HG03378 (cell line): ENCODE data around the gene CAMTA1.
"Not testable (repeated sequence)": the region's sequence is repeated elsewhere in the genome, so short reads cannot be mapped to it uniquely, and the experiment has no call there.

Source experiments
- ATAC-seq: cut with Tn5 transposase; IDR thresholded peaks from one replicate; pipeline ENCODE4 v1.9.1; 2021; ENCODE audit warnings: mild to moderate bottlenecking, moderate library complexity; ENCODE audit not compliant: unreplicated experiment

CAMTA1 gene

DNA sequence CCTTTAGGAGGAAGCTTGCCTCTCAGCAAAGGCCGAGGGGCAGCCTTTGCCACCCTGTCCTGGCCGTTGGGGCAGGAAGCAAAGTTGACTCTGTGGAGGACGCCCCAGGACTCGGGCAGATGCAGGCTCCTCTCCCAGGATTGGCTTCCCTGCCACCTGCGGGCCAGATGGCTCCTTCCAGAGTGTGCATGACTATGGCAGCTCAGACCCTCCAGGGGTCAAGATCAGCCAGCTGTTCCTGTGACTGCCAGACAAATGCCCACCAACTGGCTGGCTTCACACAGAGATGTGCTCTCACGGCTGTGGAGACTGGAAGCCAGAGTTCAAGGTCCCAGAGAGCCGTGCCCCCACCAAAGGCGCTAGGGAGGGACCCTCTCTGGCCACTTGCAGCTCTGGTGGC is 898.9 kb downstream of the CAMTA1 start:
- ATAC-seq, result no peak

DNA sequence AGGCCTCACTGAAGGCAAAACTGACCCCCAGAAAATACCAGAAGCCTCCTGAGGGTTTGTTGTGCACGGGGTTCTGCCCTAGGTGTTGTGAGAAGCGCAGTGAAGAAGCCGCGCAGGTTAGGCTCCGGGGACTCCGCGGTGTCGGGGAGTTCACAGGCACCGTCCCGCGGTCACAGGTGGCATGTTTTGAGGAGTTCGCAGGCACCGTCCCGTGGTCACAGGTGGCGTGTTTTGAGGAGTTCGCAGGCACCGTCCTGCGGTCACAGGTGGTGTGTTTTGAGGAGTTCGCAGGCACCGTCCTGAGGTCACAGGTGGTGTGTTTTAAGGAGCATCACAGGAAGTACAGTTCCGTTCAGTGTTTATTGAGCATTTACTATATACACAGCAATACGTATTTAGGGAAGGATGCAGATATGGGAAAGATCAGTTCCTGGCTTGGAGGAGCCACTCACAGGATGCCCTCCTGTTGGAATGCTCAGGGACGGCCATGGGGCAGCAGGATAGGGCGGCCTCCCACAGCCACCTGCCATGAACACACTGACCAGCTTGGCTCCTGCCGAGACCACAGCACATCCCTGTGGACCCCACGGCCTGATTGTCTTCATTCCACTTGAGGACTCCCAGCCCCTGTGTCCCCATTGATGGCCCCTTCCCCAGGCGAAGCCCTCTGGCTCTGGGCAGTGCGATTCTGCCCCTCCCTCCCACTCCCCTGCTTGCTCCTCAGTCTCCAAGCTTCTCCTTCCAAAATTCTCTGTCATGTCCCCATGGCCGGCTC is 899.8 kb downstream of the CAMTA1 start:
- no peak for ATAC-seq

DNA sequence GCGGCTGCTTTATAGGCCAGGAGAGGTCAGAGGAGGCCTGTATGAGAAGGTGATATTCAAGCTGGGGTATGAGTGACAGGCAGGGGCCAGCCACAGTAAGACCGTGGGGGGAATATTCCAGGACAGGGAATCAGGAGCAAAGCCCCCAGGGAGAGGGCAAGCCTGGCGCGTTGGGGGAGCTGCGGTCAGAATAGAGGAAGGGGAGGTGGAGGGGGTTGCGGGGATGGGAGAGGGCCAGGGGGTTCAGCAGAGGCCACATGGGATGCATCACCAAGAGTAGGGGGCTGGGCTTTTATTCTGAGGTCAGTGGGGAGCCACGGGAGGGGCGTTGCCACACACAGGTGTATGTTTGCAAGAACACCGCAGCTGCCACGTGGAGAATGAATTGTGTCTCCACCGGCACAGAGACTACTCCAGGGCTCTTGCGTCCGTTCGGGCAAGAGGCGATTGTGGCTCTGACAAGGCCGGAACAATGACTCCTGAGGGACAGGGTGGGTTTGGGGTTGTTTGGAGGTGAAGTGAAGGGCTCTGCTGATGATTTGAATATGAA is 901.1 kb downstream of the CAMTA1 start:
- ATAC-seq, result no peak

DNA sequence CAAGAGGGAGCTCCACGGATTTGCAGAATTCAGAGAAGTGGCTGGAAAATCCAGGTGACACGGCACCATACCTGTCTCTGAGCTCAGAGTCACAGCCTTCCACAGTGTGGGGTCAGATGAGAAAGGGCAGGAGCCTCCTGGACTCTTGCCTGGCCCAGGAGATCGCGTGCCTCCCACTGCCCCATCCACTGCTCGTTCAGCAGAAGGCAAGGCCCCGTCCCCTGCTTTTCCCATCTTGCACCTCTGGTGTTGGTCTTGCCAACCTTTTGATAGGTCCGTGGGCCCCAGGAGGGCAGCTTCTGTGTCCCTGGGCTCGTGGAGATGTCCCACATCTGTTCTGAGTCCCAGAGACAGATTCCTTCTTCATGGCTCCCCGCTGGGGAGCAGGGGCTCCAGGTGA is 902.2 kb downstream of the CAMTA1 start:
- no peak for ATAC-seq

DNA sequence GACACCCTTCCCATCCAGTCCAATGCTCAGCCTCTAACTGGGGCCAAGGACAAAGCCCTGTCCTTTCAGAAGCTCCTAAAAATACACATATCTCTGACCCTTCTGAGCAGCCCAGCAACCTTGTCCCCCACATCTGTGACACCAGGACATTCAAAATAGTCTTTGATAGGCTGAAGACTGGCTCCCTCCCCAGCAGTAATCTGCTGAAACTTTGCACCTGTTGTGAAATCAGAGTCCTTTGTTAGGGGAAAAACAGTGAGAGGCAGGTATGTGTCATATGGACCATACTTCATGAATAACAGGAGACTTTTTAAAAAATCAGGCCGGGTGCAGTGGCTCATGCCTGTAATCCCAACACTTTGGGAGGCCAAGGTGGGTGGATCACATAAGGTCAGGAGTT is 903.4 kb downstream of the CAMTA1 start:
- ATAC-seq, result no peak

DNA sequence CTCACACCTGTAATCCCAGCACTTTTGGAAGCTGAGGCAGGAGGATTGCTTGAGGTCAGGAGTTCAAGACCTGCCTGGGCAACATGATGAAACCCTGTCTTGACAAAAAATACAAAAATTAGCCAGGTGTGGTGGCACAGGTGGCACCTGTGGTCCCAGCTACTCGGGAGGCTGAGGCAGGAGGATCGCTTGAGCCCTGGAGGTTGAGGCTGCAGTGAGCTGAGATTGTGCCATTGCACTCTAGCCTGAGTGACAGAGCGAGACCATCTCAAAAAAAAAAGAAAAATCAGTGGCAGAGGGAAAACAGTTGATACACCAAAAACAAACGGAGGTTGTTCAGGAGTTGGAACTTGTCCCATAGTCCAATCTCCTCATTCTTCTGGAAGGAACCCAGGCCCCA is 904.1 kb downstream of the CAMTA1 start:
- not testable (repeated sequence) for ATAC-seq

DNA sequence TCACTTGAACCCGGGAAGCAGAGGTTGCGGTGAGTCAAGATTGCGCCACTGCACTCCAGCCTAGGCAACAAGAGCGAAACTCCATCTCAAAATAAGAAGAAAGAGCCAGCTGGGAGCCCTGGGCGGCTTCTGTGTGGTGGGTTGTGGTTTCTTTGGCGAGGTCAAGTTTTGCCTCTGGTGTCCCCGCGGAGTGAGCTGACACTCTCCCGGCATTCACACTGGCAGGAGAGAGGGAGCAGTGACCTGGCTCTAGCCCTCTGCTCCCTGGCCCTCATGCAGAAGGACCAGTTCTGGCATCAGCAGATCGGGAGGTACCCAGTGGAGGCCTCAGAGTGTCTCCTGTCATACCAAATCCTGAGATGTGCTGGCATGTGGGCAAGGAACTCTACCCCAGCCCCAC is 904.8 kb downstream of the CAMTA1 start:
- ATAC-seq, result no peak

DNA sequence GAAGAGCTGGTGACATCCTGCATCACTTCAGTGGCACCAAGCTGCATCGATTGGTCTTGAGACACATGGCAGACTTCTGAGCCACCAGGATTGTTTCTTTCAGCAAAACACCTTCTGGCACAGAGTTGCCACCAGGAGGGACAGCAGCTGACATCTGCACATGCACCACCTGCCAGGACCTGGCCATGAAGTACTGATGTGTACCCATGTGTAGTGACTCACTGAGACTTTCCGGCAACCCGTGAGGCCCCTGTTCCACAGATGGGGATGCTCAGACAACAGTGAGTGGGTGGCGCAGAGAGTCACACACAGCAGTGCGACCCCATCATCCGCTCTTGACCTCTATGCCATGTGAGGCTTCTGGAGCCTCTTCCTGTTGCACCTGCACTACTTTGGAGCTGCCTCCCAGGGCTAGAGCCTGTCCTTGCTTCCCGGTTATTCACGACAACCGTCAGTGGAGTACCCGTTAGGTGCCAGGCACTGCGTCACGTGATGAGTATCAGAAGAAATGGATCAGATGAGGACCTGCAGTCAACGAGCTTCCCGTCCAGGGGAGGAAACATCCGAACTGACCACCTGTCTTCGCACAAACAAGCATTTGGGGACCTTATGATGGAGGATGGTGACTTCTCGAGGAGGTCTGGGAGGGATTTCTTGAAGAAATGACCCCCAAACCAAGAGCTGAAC is 905.4 kb downstream of the CAMTA1 start:
- no peak for ATAC-seq

DNA sequence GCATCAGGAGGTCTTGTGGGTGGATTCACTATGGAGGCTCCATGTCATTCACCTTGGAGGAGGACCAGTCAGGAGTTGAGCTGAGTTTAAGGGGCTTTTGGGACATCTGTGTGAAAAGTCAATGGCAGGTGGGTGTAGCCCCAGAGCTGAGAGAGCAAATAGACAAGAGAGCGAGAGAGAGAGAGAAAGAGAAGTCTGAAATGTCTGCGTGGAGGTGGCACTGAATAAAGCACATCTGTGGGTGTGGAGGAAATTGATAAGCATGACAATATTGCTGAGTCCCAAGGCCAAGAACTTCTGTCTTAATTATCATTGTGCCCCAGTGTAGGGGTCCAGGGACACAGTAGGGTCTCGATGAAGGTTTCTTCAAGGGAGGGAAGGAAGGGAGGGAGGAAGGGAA is 906.3 kb downstream of the CAMTA1 start:
- ATAC-seq, result no peak

DNA sequence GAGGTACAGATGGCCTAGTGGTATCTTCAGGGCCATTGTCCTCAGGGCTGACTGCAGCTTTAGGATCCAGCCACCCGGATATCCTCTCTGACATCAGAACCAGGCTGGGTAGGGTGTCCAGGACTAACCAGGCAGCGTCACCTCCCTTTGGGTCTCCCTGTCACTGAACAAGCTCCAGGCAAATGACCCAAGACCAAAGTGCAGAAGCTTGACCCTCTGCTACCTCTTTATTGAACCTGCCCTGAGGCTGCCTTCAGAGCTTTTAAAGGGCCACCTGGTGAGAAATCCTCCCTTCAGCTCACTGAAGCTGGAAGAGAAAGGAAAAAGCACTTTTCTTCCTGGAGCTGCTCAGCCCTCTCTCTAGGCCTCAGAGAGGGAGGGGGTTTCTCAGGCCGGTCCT is 906.8 kb downstream of the CAMTA1 start:
- no peak for ATAC-seq

DNA sequence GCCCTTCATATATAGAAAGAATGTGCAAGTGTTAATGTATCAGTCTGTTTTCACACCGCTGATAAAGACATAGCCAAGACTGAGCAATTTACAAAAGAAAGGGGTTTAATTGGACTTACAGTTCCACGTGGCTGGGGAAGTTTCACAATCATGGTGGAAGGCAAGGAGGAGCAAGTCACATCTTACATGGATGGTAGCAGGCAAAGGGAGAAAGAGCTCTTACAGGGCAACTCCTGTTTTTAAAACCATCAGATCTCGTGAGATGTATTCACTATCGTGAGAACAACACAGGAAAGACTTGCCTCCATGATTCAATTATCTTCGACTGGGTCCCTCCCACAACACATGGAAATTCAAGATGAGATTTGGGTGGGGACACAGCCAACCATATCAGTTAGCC is 907.8 kb downstream of the CAMTA1 start:
- not testable (repeated sequence) for ATAC-seq

DNA sequence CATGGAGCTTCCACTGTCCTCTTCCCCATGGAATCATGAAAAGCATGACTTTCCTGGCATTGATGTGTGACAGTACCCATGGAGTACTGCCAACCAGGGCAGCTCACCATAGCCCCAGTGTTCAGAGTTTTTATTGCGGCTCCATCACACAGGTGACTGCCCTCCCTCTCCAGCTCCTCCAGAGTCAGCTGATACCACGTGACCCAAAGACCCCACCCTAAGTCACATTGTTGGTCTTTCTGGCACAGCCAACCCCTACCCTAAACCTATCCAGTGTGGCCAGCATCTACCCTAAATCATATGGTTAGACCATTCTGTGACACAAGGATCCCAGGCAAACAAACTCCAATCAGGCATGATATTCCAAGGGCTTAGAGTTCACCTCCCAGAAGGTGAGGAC is 908.4 kb downstream of the CAMTA1 start:
- ATAC-seq, result no peak

DNA sequence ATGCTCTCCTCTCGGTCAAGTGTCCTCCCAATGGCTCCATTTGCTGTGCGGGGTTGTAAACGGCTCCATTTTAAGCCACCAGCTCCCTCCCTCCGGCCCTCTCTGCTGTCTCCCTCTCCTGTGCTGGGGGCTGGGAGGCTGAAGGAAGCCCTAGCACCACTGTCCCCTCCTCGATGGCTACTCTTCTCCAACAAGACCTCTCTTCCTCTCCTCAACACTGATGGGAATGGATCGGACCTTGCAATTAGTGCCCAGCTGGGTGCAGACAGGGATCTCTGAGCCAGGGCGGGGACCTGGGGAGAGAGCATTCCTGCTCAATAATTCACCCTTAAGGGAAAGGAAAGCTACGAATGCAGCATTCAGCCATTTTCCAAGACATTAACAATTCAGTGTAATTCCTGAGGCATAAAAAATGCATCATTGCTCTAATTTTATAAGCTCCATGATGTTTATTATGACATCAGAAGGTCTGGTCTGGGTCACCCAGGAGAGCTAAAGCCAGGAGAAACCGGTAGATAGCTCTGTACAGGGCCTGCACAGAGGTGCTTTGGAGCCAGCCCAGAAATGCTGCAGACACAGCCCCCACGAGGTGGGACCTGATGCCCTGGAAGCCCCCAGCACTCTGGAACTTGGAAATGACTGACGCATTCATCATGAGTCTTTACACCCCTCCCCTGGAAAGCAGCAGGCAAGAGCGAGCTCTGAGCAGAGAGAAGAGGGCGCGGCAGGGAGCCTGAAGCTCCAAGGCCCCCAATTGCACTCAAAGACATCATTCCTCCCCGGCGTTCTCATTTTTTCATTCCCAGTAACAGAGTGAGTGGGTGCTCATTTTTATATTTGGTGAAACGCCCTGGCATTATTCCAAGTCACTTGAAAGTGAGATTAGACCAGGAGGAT is 909.6 kb downstream of the CAMTA1 start:
- no peak for ATAC-seq

DNA sequence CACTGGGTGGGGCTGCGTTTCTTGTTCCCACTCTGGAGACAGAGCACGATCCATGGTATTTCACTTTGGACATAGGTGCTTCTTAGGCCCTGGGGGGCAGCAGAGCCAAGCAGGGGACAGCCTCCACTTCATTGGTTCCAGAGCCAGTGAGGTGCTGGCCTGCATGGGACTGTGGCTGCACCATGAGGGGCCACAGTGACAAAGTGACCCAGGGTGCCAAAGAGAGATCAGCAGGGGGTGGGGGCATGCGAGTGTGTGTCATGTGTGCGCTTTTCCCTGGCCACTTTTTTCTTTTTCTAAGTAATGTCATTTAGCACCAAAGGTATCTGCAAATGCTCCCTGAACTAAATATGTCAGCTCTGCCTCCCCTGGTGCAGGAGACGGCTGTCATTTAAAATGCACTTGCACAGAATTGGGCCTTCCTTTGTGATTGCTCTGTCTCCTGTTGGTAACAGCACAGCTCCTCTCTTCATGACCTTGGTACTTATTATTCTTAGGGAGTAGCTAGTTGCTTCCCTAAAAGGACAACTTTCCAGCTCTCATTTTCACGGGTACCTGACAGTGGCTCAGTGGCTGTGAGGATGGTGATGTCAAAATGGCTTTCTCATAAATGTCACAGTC is 910.4 kb downstream of the CAMTA1 start:
- no peak for ATAC-seq

DNA sequence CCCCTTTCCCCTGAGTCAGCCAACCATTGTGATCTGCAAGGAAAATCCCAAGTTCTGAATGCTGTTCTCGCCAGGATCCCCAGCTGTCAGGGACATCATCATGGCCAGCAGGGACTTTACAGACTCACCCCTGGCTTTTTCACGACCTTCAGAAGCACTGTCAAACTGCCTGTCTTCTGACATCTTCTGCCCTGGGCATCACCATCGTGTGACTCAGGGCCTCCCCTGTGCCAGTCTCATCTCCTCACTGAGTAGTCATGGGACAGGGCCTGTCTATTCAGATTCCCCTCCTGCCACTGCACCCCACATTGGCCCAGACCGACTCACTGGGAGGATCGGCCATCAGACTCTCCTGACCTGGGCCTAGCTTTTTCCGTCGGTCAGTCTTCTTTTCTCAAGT is 913.4 kb downstream of the CAMTA1 start:
- ATAC-seq, result no peak

DNA sequence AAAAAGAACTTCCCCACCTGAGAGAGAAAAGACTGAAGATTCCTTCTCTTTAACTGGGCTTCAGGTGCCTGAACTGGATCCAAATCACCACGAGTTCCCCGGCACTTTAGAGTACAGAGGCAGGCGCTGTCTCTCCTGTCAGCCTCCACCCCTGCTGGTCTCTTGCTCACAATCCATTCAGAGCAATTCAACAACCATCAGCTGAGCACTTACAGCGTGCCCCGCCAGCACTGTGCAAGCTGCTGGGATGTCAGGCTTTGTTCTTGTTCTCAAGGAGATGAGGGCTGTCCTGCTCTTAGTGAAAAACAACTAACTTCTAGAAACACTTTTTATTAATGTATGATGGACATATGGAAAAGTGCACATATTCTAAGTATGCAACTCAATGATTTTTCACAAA is 917.1 kb downstream of the CAMTA1 start:
- no peak for ATAC-seq

DNA sequence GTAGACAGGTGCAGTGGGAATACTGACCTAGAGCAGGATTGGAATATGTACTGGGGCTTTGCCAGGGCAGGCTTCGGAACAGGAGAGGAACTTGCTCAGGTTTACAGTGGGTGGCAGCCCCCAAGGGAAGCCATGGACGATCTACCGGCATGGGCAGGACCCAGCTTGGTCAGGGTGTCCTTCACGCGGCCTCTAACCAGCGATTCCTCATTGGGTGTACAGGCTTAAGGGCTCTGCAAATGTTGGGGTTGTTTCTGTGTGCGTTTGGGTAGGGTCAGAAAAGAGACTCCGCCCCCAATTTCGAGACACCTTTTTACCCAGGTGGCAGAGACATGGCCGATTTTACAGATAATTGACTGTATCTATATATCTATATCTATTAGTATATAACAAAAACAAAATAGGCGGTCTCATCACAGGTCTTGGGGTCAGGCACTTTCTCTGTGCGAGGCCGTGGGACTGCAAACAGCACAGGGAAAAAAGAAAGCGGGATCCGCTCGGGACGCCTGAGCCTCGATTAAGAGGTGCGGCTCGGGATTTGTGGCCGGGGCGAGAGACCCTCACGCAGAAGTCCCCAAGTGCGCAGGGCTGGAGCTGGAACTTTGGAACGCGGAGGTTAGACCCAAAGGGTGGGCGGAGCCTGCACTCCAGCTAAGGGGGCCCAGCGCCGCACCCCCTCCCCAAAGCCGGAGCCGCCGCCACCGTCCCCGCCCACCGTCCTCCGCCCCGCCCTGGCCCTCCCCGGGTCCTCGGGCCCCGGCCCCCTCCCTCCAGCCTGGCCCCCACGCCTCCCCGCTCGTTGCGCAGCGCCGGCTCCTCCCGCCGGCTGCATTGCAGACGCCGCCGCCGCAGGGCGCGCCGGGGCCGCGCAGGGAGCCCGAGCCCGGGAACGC is 918.3 kb downstream of the CAMTA1 start:
- ATAC-seq, result no peak

DNA sequence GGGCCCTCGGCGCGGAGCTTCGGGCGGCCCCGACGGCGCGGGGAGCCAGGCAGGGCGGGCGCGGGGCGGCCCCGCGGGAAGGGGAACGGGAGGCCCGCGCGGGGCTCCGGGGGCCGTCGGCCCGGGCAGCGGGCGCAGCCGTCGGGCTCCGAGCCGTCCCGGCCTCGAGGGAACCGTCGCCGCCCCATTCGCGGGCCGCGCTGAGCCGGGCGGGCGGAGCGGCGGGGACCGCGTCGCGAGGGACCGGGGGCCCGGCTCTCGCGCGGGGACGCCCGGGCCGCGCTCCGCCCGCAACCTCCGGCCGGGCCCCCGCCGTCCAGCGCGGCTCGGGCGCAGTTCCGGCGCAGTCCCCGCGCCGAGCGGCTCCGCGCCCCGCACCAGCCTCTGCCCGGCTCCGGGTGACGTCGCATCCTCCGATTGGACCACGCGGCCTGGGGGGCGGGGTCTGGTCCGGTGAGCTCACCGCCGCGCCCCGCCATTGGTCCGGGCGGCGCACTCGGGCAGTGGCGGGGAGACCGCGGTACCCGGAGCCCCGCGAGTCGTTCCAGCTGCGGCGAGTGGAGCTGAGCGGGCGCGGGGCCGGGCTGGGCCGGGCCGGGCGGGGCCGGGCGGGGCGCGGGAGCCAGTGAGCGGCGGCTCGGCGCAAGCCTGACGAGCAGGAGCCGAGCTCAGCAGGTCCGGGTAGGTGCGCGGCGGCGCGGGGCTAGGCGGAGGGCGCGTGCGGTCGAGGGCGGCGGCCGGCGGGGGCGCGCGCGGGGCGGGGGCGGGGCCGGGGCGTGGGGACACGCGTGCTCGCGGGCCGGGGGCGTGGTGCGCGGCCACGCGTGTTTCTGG is 919.2 kb downstream of the CAMTA1 start:
- no peak for ATAC-seq
